ENCODE data around the gene CNTN2. TPM values are rescaled to one million over a fixed set of nuclear protein-coding genes. Genes with fewer than 3 reads are reported as not detected.

Gene CNTN2
- total RNA-seq, 1 donor from 2014 or later: not detected

DNA sequence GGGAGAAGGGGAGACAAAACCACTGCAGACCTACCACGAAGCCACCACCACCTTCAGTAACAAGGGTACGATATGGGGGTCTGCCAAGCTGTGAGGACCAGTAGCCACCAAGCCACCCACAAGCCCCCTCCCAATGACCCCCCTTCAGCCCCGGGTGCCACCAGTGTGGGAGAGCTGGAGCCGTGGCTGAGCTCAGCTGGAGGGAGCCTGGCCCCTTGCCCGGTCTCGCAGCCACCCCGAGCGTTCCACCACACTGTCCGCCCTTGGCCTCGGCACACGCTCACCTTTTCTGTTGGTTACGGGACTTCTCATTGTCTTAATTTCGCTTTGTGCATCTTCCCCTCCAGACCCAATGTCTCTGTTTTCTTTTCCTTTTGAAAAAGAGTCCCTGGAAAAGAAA, 26.4 kb upstream of the CNTN2 start:
- H3K27me3 ChIP-seq (ENCODE audit: control insufficient read depth, insufficient read depth, low read length): peaks cover 62% of the 10 kb centered on the region
- no peak for DNase-seq (ENCODE audit: low read depth)
- no peak overlapping the region for H3K4me3 ChIP-seq (ENCODE audit: low read depth, low read length)
- no peak for TF ChIP-seq CTCF (IDR thresholded peaks at IDR 0.05; ENCODE audit: insufficient read depth, low read length, poor library complexity, severe bottlenecking)
- H3K36me3 ChIP-seq (ENCODE audit: control insufficient read depth, insufficient read depth, low read length): no peaks in the 10 kb centered on the region

DNA sequence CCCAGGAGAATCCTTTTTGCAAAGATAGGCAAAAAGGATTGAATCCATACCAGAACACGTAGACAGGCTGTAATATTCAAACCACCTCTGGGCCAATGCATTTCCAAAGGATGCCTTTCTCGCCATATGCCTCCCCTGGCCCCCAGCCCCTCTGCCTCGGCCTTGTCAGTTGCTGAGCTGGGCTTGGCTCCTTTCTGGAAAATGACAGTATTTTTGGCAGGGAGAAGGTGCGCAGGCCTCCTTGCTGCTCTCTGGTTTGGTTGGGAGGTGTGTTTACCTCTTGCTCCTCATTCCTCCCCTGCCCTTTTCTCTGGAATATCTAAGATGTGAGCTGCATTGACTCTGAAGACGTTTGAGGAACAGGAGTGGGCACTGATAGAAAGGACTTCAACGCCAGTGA, 26.0 kb upstream of the CNTN2 start:
- DNase-seq (ENCODE audit: low read depth): no peak
- Histone ChIP-seq H3K36me3 (ENCODE audit: control insufficient read depth, insufficient read depth, low read length) (no peaks in the 10 kb centered on the region), H3K27me3 (ENCODE audit: control insufficient read depth, insufficient read depth, low read length) (peaks cover 65% of the 10 kb centered on the region), H3K4me3 (ENCODE audit: low read depth, low read length) (no peak overlapping the region)
- TF ChIP-seq CTCF (IDR thresholded peaks at IDR 0.05; ENCODE audit: insufficient read depth, low read length, poor library complexity, severe bottlenecking): no peak

DNA sequence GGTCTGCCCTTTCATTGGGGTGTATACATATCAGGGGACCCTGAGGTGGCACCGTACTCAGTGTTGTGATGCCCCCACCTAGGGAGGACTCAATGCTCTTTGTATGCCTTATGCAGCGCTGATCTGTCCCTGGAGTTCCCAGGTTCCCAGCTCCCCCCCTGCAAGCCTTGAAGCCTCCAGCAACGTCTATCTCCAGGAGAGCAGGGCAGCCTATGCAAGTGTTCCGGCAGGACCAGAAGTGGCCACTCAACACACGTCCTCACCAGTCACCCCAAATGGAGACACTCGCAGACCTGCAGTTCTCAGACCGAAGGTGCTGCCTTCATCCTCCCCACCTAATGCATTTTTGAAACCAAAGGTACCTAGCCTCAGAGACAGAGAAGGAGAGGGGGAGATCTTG, 25.2 kb upstream of the CNTN2 start:
- no peak for DNase-seq (ENCODE audit: low read depth)
- no peak for TF ChIP-seq CTCF (IDR thresholded peaks at IDR 0.05; ENCODE audit: insufficient read depth, low read length, poor library complexity, severe bottlenecking)
- peaks cover 66% of the 10 kb centered on the region for H3K27me3 ChIP-seq (ENCODE audit: control insufficient read depth, insufficient read depth, low read length)
- H3K4me3 ChIP-seq (ENCODE audit: low read depth, low read length): no peak overlapping the region
- H3K36me3 ChIP-seq (ENCODE audit: control insufficient read depth, insufficient read depth, low read length): no peaks in the 10 kb centered on the region

- TF ChIP-seq CTCF (IDR thresholded peaks at IDR 0.05; ENCODE audit: insufficient read depth, low read length, poor library complexity, severe bottlenecking): no peak
- peaks cover 63% of the 10 kb centered on the region for H3K27me3 ChIP-seq (ENCODE audit: control insufficient read depth, insufficient read depth, low read length)
- no peaks in the 10 kb centered on the region for H3K36me3 ChIP-seq (ENCODE audit: control insufficient read depth, insufficient read depth, low read length)
- DNase-seq (ENCODE audit: low read depth): no peak
- no peak overlapping the region for H3K4me3 ChIP-seq (ENCODE audit: low read depth, low read length)
These were observed 24.6 kb upstream of the CNTN2 start for GRCh38 chr1:205018381-205018780.

DNA sequence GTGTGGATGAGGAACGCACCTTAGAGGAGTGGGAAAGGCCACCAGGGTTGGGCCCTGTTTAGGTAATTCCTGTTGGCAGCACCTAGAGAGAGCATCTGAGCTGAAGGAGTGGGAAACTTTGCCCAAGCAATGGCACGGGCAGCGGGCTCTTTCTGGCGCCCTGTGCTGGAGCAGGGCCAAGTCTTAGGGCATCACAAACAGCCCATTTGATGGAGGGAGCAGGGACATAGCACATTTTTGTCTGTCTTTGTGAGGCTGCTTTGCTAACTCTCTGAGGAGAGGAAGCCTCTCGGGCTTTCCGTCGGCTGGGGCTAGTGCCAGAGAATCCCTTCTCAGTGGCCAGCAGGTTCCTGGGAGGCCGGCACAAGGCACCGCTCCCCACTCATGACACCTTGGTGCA, 22.5 kb upstream of the CNTN2 start:
- Histone ChIP-seq H3K27me3 (ENCODE audit: control insufficient read depth, insufficient read depth, low read length) (peaks cover 49% of the 10 kb centered on the region), H3K4me3 (ENCODE audit: low read depth, low read length) (no peak overlapping the region), H3K36me3 (ENCODE audit: control insufficient read depth, insufficient read depth, low read length) (no peaks in the 10 kb centered on the region)
- no peak for TF ChIP-seq CTCF (IDR thresholded peaks at IDR 0.05; ENCODE audit: insufficient read depth, low read length, poor library complexity, severe bottlenecking)
- no peak for DNase-seq (ENCODE audit: low read depth)

DNA sequence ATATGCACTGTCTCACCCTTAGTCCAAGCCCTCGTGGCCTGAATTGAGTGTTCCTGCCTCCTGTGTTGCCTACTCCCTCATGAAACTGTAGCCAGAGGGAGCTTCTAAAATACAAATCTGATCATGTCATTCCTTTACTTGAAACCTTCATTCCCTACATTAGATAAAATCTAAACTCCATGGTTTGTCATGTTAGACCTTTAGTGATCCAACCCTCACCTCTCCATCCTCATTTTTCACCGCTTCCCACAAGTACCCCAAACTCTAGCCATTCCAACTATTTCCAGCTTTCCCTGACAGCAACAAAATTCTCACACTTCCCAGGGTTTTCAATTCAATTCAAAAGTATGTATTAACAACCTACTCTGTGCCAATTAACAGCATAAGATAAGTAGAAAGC, 18.3 kb upstream of the CNTN2 start:
- no peak for DNase-seq (ENCODE audit: low read depth)
- Histone ChIP-seq H3K4me3 (ENCODE audit: low read depth, low read length) (no peak overlapping the region), H3K27me3 (ENCODE audit: control insufficient read depth, insufficient read depth, low read length) (peaks cover 42% of the 10 kb centered on the region)

More for the DNA sequence above, 18.3 kb upstream of the CNTN2 start:
- no peak for TF ChIP-seq CTCF (IDR thresholded peaks at IDR 0.05; ENCODE audit: insufficient read depth, low read length, poor library complexity, severe bottlenecking)
- no peaks in the 10 kb centered on the region for H3K36me3 ChIP-seq (ENCODE audit: control insufficient read depth, insufficient read depth, low read length)
